CD4-positive, alpha-beta T cell treated with Interleukin-6 for 4 hours (primary cell): ENCODE measurements around the gene CBX4.

Experiments
- DNase-seq: peaks from one replicate; pipeline ENCODE4 v3.0.0-alpha.2; 2020; ENCODE audit warnings: mixed read lengths

CBX4 gene

DNA sequence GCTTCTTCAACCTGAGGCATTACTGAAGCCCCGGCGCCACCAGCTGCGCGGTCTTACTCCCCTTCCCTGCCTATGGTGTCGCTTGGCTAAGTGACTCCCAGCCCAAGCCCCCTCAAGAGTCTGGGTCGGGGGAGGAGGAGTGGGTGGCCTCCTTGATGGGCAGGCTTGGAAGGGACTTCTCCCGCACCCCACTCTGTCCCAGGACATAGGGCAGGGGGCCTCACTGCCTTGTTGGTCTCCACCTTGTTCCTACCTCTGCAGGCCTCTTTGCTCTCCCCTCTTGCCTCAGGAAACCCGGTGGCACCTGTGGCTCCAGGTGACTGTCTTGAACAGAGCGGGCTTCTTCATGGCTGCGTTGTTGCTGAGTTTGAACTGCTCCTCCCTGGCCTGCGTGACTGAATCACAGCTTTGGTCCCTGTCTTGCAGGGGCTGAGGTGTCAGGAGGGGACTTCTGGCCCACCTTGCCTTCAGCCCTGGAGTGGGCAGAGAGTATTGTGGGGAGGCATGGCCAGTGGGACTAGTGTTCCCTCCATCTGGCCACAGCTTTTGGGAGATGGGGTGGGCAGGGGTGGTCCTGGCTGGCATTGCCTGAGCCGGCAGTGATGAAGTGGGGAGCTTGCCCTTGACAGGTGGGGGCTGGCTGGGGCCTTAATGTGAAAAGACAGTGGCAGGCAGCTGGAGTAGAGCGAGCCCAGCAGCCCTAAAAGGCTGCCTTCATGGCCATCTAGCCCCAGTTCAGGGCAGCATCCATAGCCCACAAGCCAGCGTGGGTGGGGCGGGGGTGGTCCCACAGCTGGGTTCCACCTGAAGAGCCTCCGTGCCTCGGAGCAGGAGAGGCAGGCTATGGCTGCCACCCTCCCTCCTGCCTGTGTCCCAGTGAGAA is 54.0 kb downstream of the CBX4 start:
- DNase-seq, result no peak

DNA sequence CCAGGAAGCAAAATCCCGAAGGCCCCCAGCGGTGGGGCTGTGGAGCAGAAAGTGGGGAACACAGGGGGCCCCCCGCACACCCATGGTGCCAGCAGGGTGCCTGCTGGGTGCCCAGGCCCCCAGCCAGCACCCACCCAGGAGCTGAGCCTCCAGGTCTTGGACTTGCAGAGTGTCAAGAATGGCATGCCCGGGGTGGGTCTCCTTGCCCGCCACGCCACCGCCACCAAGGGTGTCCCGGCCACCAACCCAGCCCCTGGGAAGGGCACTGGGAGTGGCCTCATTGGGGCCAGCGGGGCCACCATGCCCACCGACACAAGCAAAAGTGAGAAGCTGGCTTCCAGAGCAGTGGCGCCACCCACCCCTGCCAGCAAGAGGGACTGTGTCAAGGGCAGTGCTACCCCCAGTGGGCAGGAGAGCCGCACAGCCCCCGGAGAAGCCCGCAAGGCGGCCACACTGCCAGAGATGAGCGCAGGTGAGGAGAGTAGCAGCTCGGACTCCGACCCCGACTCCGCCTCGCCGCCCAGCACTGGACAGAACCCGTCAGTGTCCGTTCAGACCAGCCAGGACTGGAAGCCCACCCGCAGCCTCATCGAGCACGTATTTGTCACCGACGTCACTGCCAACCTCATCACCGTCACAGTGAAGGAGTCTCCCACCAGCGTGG is 54.8 kb downstream of the CBX4 start:
- no peak for DNase-seq

GRCh38 chr17:79783891-79784290 is 55.3 kb downstream of the CBX4 start:
- DNase-seq, result no peak
